D721Med (cell line): ENCODE results near the gene FOXRED1.

ENCODE experiments used
- DNase-seq: peaks from one replicate; pipeline ENCODE4 v3.0.0; 2011; ENCODE audit warnings: low spot score; ENCODE audit not compliant: insufficient read length
- FAIRE-seq: peaks from 2 replicates; lab custom pipeline; 2011; peaks lifted over from hg19 to GRCh38; lab: Jason Lieb, UNC
- CTCF ChIP-seq: IDR thresholded peaks from 2 replicates; pipeline ENCODE4 v1.5.1; 2012; ENCODE audit warnings: mild to moderate bottlenecking, control low read depth; ENCODE audit not compliant: insufficient read depth; ENCODE audit errors: missing control alignments

The FOXRED1 gene

GRCh38 chr11:126268708-126269579, at the start of gene FOXRED1, which contains the start of gene SRPRA:
TSS of gene FOXRED1 (plus strand) at chr11:126269154. CDS start at chr11:126269207, 53 bp downstream.
TSS of gene SRPRA (minus strand) at chr11:126268895. CDS start at chr11:126268804, 91 bp downstream.
- FAIRE-seq (no peak), DNase-seq (peak; percentile 99)
- no peak for TF ChIP-seq CTCF

- no peak for DNase-seq
- no peak for FAIRE-seq
- no peak for TF ChIP-seq CTCF
Measured at GRCh38 chr11:126219547-126219946, 49.4 kb upstream of the FOXRED1 start.

GRCh38 chr11:126224647-126225294, 44.2 kb upstream of the FOXRED1 start:
- no peak for TF ChIP-seq CTCF
- no peak for DNase-seq
- no peak for FAIRE-seq

- DNase-seq (no peak), FAIRE-seq (no peak)
- TF ChIP-seq CTCF: no peak
Measured at GRCh38 chr11:126225295-126225665, 43.7 kb upstream of the FOXRED1 start.

- no peak for TF ChIP-seq CTCF
- DNase-seq (no peak), FAIRE-seq (no peak)
Measured at GRCh38 chr11:126226334-126227084, 42.4 kb upstream of the FOXRED1 start.

GRCh38 chr11:126229858-126230540, 39.0 kb upstream of the FOXRED1 start:
- no peak for FAIRE-seq
- TF ChIP-seq CTCF: no peak

More at GRCh38 chr11:126229858-126230540, 39.0 kb upstream of the FOXRED1 start:
- DNase-seq: no peak
